GM06990 (cell line): ENCODE results near the gene TGFBR3.

Experiments
- DNase-seq: peaks from one replicate; pipeline ENCODE4 v3.0.0-alpha.2; 2011; ENCODE audit not compliant: insufficient read length; ENCODE audit errors: extremely low read depth
- H3K27me3 ChIP-seq: replicated peaks from 2 replicates; pipeline ENCODE4 v1.6.0; 2011; ENCODE audit warnings: low read length; ENCODE audit not compliant: control insufficient read depth, insufficient read depth
- H3K36me3 ChIP-seq: 2 replicates; pipeline ENCODE4 v1.5.1; 2011; ENCODE audit warnings: low read length; ENCODE audit not compliant: control insufficient read depth, insufficient read depth
- H3K4me3 ChIP-seq: replicated peaks from 2 replicates; pipeline ENCODE4 v1.5.1; 2011; ENCODE audit warnings: low read depth, mild to moderate bottlenecking, control low read depth, low read length
- TF ChIP-seq, protein P1 (sequence below): IDR thresholded peaks from 2 replicates; pipeline ENCODE4 v1.5.1; 2011; ENCODE audit warnings: low read length, control low read depth, mild to moderate bottlenecking, inconsistent platforms; ENCODE audit not compliant: insufficient read depth, poor library complexity, severe bottlenecking

Gene TGFBR3

DNA sequence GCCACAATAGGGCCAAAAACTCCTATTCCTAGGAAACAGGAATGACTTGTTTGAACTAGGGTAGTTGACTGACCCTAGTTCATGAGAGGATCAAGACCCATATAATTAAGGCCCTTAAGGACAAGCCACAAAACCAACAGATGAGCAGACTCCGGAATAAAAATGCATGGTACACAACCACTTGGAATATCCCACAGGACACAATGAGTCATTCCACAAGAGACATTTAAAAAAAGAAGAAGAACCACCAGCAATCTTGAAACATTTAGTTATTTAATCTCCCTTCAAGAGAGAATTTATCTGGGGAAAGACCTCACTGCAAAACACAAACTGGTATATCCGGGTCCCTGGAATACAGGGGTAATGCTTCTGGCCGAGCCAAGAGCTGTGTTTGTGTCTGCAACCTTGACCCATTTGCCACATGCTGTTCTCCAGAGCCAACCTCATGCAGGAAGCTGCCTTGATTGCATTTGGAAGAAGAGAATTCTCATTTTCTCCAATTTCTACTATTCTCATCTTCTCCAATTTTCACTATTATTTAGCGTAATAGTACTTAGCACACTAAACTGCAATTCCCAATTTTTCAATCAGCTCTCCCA is 135.5 kb downstream of the TGFBR3 start:
- DNase-seq, result no peak
- TF ChIP-seq, protein P1, sequence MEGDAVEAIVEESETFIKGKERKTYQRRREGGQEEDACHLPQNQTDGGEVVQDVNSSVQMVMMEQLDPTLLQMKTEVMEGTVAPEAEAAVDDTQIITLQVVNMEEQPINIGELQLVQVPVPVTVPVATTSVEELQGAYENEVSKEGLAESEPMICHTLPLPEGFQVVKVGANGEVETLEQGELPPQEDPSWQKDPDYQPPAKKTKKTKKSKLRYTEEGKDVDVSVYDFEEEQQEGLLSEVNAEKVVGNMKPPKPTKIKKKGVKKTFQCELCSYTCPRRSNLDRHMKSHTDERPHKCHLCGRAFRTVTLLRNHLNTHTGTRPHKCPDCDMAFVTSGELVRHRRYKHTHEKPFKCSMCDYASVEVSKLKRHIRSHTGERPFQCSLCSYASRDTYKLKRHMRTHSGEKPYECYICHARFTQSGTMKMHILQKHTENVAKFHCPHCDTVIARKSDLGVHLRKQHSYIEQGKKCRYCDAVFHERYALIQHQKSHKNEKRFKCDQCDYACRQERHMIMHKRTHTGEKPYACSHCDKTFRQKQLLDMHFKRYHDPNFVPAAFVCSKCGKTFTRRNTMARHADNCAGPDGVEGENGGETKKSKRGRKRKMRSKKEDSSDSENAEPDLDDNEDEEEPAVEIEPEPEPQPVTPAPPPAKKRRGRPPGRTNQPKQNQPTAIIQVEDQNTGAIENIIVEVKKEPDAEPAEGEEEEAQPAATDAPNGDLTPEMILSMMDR, result no peak
- H3K4me3 ChIP-seq, result no peak overlapping the region
- H3K27me3 ChIP-seq, result no peaks in the 10 kb centered on the region
- no peaks in the 10 kb centered on the region for H3K36me3 ChIP-seq

DNA sequence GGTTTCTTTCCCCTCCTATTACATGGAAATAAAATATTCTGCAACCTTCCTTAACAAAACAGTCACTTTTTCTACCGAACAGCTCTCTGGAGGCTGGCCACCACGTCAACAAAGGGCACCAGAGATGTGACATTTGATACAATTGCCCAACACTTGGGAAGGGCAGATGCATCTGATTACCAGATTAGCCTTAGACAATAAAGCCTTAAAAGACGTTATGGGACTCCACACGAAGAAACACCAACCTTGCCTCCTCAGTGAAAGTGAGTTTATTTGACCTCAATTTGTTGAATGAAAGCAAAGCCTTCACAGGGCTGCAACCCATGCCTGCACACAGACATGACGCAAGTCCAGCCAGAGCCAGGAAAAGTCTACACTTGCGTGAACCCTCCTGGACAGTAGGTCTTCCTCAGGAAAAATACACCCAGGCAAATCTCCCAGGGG is 136.1 kb downstream of the TGFBR3 start:
- TF ChIP-seq, protein P1, result no peak
- no peak for DNase-seq
- H3K4me3 ChIP-seq, result no peak overlapping the region
- H3K36me3 ChIP-seq, result no peaks in the 10 kb centered on the region
- no peaks in the 10 kb centered on the region for H3K27me3 ChIP-seq

DNA sequence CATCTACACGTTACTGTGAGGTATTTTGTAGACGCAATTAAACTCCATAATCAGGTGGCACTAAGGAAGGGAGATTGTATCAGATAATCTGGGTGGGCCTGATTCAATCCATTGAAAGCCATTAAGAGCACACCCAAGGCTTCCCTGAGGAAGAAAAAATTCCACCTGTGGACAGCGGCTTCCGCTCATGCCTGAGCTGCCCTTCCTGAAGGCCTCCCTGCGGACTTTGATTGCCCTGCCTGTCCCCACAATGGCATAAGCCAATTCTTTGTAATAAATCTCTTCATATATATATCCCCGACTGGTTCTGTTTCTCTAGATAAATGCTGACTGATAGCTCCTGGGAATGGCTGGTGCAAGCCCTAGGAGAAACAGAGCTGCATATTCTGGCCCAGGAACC is 138.3 kb downstream of the TGFBR3 start:
- no peak for DNase-seq

DNA sequence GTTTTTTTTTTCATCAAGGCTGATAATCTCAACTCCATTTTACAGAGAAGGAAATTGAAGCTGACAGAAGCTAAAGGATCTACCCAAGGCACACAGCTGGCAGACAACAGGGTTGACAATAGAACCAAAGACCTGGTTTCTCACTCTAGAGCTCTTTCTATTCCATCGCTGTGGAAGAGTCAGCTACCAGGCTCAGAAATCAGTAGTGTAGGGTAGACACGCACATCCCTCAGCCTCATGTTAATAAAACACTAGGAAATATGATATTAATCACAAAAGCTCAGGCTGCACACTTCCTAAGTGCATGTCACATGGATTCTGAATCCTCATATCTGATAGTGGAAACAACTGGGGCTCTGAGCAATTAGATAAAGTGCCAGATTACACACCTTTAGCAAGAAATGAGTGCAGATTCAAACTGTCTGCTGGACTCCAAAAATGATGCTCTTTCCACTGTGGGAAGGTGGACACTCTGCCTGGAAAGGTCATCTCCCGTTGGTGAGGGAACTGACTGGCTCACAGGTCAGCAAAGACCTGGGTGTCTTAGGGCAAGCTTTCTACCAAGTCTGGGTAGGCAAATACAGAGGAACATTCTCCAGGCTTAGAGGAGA is 139.1 kb downstream of the TGFBR3 start:
- no peaks in the 10 kb centered on the region for H3K27me3 ChIP-seq
- no peak overlapping the region for H3K4me3 ChIP-seq
- DNase-seq, result no peak
- TF ChIP-seq, protein P1, result no peak
- H3K36me3 ChIP-seq, result no peaks in the 10 kb centered on the region

More for the DNA sequence above, 138.3 kb downstream of the TGFBR3 start:
- no peaks in the 10 kb centered on the region for H3K27me3 ChIP-seq
- H3K36me3 ChIP-seq, result no peaks in the 10 kb centered on the region
- TF ChIP-seq, protein P1, result no peak
- no peak overlapping the region for H3K4me3 ChIP-seq

DNA sequence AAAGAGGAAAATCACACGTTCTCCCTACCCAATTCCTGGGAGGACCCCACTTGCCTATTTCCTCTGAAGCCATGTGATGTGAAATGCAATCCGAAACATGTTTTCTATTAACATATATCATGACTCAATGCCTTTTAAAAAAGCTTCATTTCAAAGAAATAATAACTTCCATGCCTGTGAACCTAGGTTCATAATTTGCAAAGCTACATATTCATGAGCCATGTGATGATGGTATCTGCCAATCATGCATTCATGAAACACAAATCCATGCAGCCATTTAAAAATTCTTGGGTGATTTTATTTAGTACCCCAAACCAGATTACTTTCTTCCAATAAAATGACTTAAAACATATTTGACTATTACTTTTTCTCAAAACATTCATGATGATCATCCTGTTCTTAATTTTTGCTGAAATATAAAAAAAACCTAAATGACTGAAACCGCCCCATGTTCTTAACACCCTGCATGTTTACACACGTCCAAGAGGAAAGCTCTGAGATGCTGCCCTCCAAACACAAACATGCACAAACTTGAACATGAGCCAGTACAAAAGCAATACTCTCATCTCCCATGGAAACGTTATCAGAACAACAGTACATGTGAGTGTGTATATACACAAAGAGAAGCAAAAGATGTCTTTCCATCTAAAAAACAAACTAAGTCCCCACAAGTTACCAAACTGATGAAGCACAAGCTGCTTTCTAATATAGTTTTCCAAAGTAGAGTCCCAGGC is 140.1 kb downstream of the TGFBR3 start:
- Histone ChIP-seq H3K4me3 (no peak overlapping the region), H3K27me3 (no peaks in the 10 kb centered on the region), H3K36me3 (no peaks in the 10 kb centered on the region)
- DNase-seq, result no peak
- TF ChIP-seq, protein P1, result no peak
